ENCODE measurements around the gene IL17REL.

GRCh38 chr22:49962751-49963646 lies 49.6 kb downstream of the IL17REL start:
- TF ChIP-seq GATA2 (IDR thresholded peaks at IDR 0.05; ENCODE audit: low read depth, low read length) = no peak
- no peak for TF ChIP-seq GATA3 (IDR thresholded peaks at IDR 0.05; ENCODE audit: low read depth, low read length)

All from SH-SY5Y (cell line).